Body of pancreas (tissue), 4 donors: ENCODE data around the gene OR5M3. TPM values are rescaled to one million over a fixed set of nuclear protein-coding genes. Genes with fewer than 3 reads are reported as not detected.

ENCODE experiments used
- ATAC-seq: fragments of 150-250 bp; one replicate; pipeline ENCODE4 v1.9.1; 2016
- DNase-seq, 4 donors: peaks; one replicate each; pipeline ENCODE4 v3.0.0-alpha.2; 2019
- H3K27ac ChIP-seq, 4 donors: fragments of 200-600 bp; sonication (generic); 1 replicate in 3 of 4; 2 replicates in 1 of 4; pipeline versions ENCODE4 v1.5.1 to v1.6.1; 2016 to 2019; ENCODE audit warnings: mild to moderate bottlenecking in 1 of 4, mixed read lengths in 1 of 4, moderate library complexity in 1 of 4
- H3K27me3 ChIP-seq, 2 donors: fragments of 200-600 bp; sonication (generic); one replicate each; pipeline ENCODE4 v1.6.0; 2016; ENCODE audit warnings: mild to moderate bottlenecking in 1 of 2
- H3K36me3 ChIP-seq, 2 donors: fragments of 200-600 bp; sonication (generic); replicated peaks in 1 of 2; 2 replicates each; pipeline ENCODE4 v1.5.1; 2016; ENCODE audit warnings: low read depth in 2 of 2; ENCODE audit not compliant: insufficient read depth in 1 of 2
- H3K4me1 ChIP-seq: fragments of 200-600 bp; sonication (generic); one replicate; pipeline ENCODE4 v1.6.0; 2016
- H3K4me3 ChIP-seq, 2 donors: fragments of 200-600 bp; sonication (generic); 1 replicate in 1 of 2; 2 replicates in 1 of 2; pipeline ENCODE4 v1.5.1; 2016 to 2019
- H3K9me3 ChIP-seq, 3 donors: fragments of 200-600 bp; sonication (generic); 1 replicate in 2 of 3; 2 replicates in 1 of 3; pipeline ENCODE4 v1.5.1; 2016
- CTCF ChIP-seq, 7 experiments: fragments of 450-650 bp in 4 of 7; fragments of 200-600 bp in 3 of 7; sonication (generic) in 3 of 7; IDR thresholded peaks; one replicate each; pipeline ENCODE4 v1.5.1; 2016 to 2019; ENCODE audit warnings: antibody characterized with exemption in 7 of 7
- POLR2A ChIP-seq, 3 donors: fragments of 450-650 bp; IDR thresholded peaks; one replicate each; pipeline ENCODE4 v1.6.1; 2016; ENCODE audit warnings: antibody characterized with exemption in 3 of 3, mild to moderate bottlenecking in 2 of 3
- WGBS, 2 donors: methylation state at CpG; one replicate each; pipeline ENCODE4 v1.1.5; 2017; 5-methylcytosine and 5-hydroxymethylcytosine counted together
- intact Hi-C: fragments of 100-400 bp; cut with DNase I; formaldehyde crosslinking; loops from one replicate; pipeline ENCODE4 v1.15.1; 2023
- total RNA-seq, 2 donors: library from RNA; depleted of rRNA; stranded (reverse); fragments of >200 nt; gene quantifications; one replicate each; pipeline ENCODE4 v1.1.0, GENCODE V29; 2016

OR5M3 gene
- total RNA-seq, 2 donors from 2014 or later, result not detected

DNA sequence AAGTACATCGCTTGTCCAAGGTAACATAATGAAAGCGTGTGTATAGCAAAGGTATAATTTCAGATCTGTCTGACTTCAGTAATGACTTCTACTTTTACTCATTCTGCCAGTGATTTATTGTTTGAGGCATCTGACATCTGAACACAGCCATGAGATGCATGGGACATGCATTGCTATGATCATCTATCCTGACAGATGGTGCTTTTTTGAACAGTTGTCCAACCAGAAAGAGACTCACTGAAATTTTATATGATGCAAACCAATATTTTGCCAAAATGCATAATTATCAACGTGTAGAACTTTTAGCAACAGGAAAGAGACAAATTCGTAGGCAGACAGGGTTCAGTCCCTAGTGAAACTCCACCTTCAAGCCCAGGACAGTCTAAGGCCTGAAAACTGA lies 19.6 kb downstream of the OR5M3 start:
- Histone ChIP-seq H3K4me1 (no peaks in the 10 kb centered on the region), H3K36me3 (no peaks in the 10 kb centered on the region), H3K4me3 (no peak overlapping the region), H3K27ac (no peak overlapping the region), H3K27me3 (no peaks in the 10 kb centered on the region), H3K9me3 (no peaks in the 10 kb centered on the region)
- intact Hi-C loops, result no loop called here
- TF ChIP-seq CTCF (IDR thresholded peaks at IDR 0.05), result no peak
- no peak for TF ChIP-seq POLR2A (IDR thresholded peaks at IDR 0.05)
- ATAC-seq (no peak), DNase-seq (no peak)
- 43 to 61% methylated on average over 4 of the region's 4 CpGs for WGBS, 2 donors

Other genes with a start within 250 kb of the OR5M3 start
- gene OR5T2, start 239.1 kb downstream of the OR5M3 start, total RNA-seq, result not detected
- not detected for gene OR5T3, start 221.1 kb downstream of the OR5M3 start, total RNA-seq
- not detected for gene OR5T1, start 199.2 kb downstream of the OR5M3 start, total RNA-seq
- gene OR8H1, start 181.1 kb downstream of the OR5M3 start, total RNA-seq, result not detected
- not detected for gene OR8K3, start 158.2 kb downstream of the OR5M3 start, total RNA-seq
- not detected for gene OR8K1, start 127.3 kb downstream of the OR5M3 start, total RNA-seq
- not detected for gene OR8J1, start 119.1 kb downstream of the OR5M3 start, total RNA-seq
- not detected for gene OR8U1, start 97.7 kb downstream of the OR5M3 start, total RNA-seq
- not detected for gene OR5AL1, start 60.7 kb downstream of the OR5M3 start, total RNA-seq
- not detected for gene OR5M8, start 18.0 kb upstream of the OR5M3 start, total RNA-seq
- not detected for gene OR5M11, start 69.9 kb upstream of the OR5M3 start, total RNA-seq
- not detected for gene OR5M10, start 104.4 kb upstream of the OR5M3 start, total RNA-seq
- not detected for gene OR5M1, start 141.5 kb upstream of the OR5M3 start, total RNA-seq
- gene OR5AP2, start 169.1 kb upstream of the OR5M3 start, total RNA-seq, result not detected
- not detected for gene OR5AR1, start 190.3 kb upstream of the OR5M3 start, total RNA-seq
- gene OR9G1, start 225.7 kb upstream of the OR5M3 start, total RNA-seq, result not detected